ENCODE data around the gene CAP1.

DNA sequence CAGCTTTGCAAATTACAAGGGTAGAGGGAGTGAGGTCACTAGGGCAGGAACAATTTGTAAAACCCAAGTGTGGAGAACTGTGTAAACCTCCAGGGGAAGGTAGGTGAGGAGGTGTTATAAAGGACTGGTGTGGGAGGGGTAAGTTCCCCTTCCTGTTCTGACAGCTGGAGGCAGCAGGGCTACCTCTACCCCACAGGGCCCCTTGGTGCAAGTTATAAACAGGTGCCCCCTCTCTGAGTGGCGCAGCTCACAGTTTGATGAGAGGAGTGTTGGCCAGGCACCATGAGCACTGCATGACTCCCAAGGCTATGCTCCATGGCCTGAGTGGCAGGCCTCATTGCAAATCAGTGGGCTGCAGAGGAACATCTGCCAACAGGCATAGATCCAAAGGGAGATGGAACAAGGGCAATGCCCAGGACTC is 44.5 kb upstream of the CAP1 start:
- TF ChIP-seq CTCF (conservative IDR thresholded peaks at IDR 0.05; ENCODE audit: low read depth, low read length) (no peak), EZH2phosphoT487 (IDR thresholded peaks at IDR 0.05; ENCODE audit: borderline replicate concordance, low read length) (no peak), EZH2 (IDR thresholded peaks at IDR 0.05; ENCODE audit: low read length, unreplicated experiment) (no peak)

Measured in PC-3 (cell line).